Ovary (tissue), 9 donors: Measurements from ENCODE around the gene ALG2. TPM values are rescaled to one million over a fixed set of nuclear protein-coding genes. Genes with fewer than 3 reads are reported as not detected.
A peak's percentile ranks its signal among the peaks of the same experiment; 100 is the strongest.

Experiments
- DNase-seq, 5 donors: peaks; one replicate each; pipeline ENCODE4 v3.0.0-alpha.2; 2019 to 2020
- H3K27ac ChIP-seq, 2 donors: fragments of 200-600 bp; one replicate each; pipeline versions ENCODE4 v1.5.1 to v1.8.0; 2019 to 2022
- H3K27me3 ChIP-seq: fragments of 200-600 bp; one replicate; pipeline ENCODE4 v1.8.0; 2022
- H3K36me3 ChIP-seq: fragments of 200-600 bp; sonication (generic); one replicate; pipeline ENCODE4 v1.5.1; 2019
- H3K4me1 ChIP-seq: one replicate; pipeline ENCODE4 v1.8.1; 2013; ENCODE audit warnings: mild to moderate bottlenecking, moderate library complexity; ENCODE audit not compliant: insufficient read depth
- H3K4me3 ChIP-seq: fragments of 200-600 bp; sonication (generic); one replicate; pipeline ENCODE4 v1.5.1; 2017
- H3K9me3 ChIP-seq, 2 donors: fragments of 200-600 bp in 1 of 2; sonication (generic) in 1 of 2; one replicate each; pipeline versions ENCODE4 v1.5.1 to v1.8.1; 2013 to 2019; ENCODE audit warnings: mild to moderate bottlenecking in 1 of 2, moderate library complexity in 1 of 2
- CTCF ChIP-seq, 3 donors: fragments of 450-650 bp in 2 of 3; fragments of 200-600 bp in 1 of 3; IDR thresholded peaks; one replicate each; pipeline versions ENCODE4 v1.5.1 to v1.8.0; 2016 to 2022; ENCODE audit warnings: antibody characterized with exemption in 3 of 3, mild to moderate bottlenecking in 1 of 3
- EP300 ChIP-seq: sonication (generic); formaldehyde crosslinking; IDR thresholded peaks from one replicate; pipeline ENCODE4 v1.6.1; 2017; ENCODE audit warnings: antibody characterized with exemption
- POLR2A ChIP-seq: fragments of 450-650 bp; IDR thresholded peaks from one replicate; pipeline ENCODE4 v1.6.1; 2017; ENCODE audit warnings: antibody characterized with exemption, mild to moderate bottlenecking, moderate library complexity
- WGBS, 3 donors: extraction: QIAGEN DNeasy Blood & Tissue Kit in 1 of 3; methylation state at CpG; one replicate each; pipeline versions ENCODE4 v1.1.5 to v1.1.7; 2013 to 2017; 5-methylcytosine and 5-hydroxymethylcytosine counted together
- intact Hi-C, 4 donors: fragments of 100-400 bp; cut with DNase I; formaldehyde crosslinking; loops; one replicate each; pipeline versions ENCODE4 v1.11.0 to v1.15.1; 2022 to 2023
- polyA plus RNA-seq, 2 donors: library from polyadenylated mRNA; stranded (reverse); fragments of 200-250 nt in 1 of 2; fragments of 350-450 nt in 1 of 2; fragmentation: Illumina TruSeq in 1 of 2; extraction: RNeasy Lipid Tissue Mini Kit (QIAGEN cat#74804) in 1 of 2; gene quantifications; one replicate each; pipeline ENCODE4 v1.2.3, GENCODE V29; 2013 to 2014
- total RNA-seq, 7 donors: library from RNA; depleted of rRNA in 2 of 7; stranded (reverse); fragments of >200 nt in 2 of 7; fragmentation: NEBNext Ultra II Directional in 3 of 7; extraction: Animal tissue kit (Norgen Biotek cat#: 25700) in 3 of 7; gene quantifications; one replicate each; pipeline versions ENCODE4 v1.1.0 to v1.2.4, GENCODE V29; 2016 to 2023
- donor health status: DM: no; HTN: no; CAD: no; lungs with moderate emphysema.
- donor health status: DM: no; HTN: no; CAD: no.
- donor health status: Bipolar disorder and iron deficiency.
- donor health status: DM: yes; HTN: yes; CAD: no.
- donor health status: DM: no; HTN: no; CAD: no.
- donor health status: DM: yes; HTN: yes; CAD: no.

Gene ALG2
- total and polyA plus RNA-seq, 9 donors = 21.8 to 60.1 (median 37.3) TPM

DNA sequence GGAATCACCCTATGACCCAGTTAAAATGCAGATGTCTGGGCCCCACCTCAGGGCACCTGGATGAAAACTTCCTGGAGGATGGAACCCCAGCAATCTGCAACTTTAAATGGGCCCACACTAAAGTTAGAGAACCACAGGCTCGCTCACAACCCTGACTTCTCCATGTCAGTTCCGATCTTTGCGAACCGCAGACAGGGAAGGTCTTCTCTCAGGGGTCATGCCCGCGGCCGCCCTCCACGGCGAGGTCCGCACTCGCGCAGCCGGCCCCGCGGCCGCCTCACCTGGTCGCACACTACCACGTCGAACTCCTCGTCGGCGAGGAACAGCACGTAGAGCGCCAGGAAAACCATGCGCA lies 499 bp downstream of the ALG2 start:
- intact Hi-C loops = no loop called here
- Histone ChIP-seq H3K36me3 (no peaks in the 10 kb centered on the region), H3K27ac (peak overlapping the region; percentile 67 to 95), H3K27me3 (no peaks in the 10 kb centered on the region), H3K4me1 (peaks cover 8% of the 10 kb centered on the region), H3K9me3 (no peaks in the 10 kb centered on the region), H3K4me3 (peak overlapping the region; percentile 98)
- no peak for TF ChIP-seq POLR2A
- no peak for TF ChIP-seq CTCF (IDR thresholded peaks at IDR 0.05)
- no peak for TF ChIP-seq EP300
- DNase-seq = no peak
- 0 to 1% (median 0%) methylated on average over 25 of the region's 25 CpGs for WGBS, 3 donors

DNA sequence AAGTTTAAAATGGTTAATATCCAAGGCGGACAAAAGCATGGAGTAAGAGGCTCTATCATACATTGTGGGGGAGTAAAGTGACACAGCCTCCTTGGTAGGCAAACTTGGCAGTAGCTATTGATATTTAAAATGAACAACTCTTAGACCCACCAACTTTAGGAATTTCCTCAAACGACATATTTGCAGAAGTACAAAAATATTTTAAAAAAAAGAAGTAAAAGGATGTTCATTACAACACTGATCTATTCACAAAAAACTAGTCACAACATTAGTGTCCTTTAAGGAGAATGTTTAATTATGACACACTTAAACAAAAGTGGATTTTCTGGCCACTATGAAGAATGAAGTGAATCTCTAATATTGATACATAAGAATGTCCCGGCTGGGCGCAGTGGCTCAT lies 1.7 kb downstream of the ALG2 start:
- WGBS, 3 donors = 79 to 81% (median 80%) methylated on average over 4 of the region's 4 CpGs
- Histone ChIP-seq H3K27ac (no peak overlapping the region), H3K9me3 (no peaks in the 10 kb centered on the region), H3K27me3 (no peaks in the 10 kb centered on the region), H3K36me3 (no peaks in the 10 kb centered on the region), H3K4me1 (peaks cover 8% of the 10 kb centered on the region), H3K4me3 (peak overlapping the region; percentile 98)
- intact Hi-C loops = no loop called here
- no peak for DNase-seq
- TF ChIP-seq EP300 = no peak
- TF ChIP-seq CTCF (IDR thresholded peaks at IDR 0.05) = no peak

- H3K27ac ChIP-seq = no peak overlapping the region
- no peaks in the 10 kb centered on the region for H3K36me3 ChIP-seq
- H3K9me3 ChIP-seq = no peaks in the 10 kb centered on the region
- no peak overlapping the region for H3K4me3 ChIP-seq
- no peak for DNase-seq
- TF ChIP-seq EP300 = no peak
- no peaks in the 10 kb centered on the region for H3K27me3 ChIP-seq
- intact Hi-C loops = no loop called here
- WGBS, 3 donors = 95 to 100% (median 100%) methylated on average over 1 of the region's 1 CpG
- H3K4me1 ChIP-seq = peaks cover 2% of the 10 kb centered on the region
Measured at GRCh38 chr9:99216073-99216472, 5.7 kb downstream of the ALG2 start.

DNA sequence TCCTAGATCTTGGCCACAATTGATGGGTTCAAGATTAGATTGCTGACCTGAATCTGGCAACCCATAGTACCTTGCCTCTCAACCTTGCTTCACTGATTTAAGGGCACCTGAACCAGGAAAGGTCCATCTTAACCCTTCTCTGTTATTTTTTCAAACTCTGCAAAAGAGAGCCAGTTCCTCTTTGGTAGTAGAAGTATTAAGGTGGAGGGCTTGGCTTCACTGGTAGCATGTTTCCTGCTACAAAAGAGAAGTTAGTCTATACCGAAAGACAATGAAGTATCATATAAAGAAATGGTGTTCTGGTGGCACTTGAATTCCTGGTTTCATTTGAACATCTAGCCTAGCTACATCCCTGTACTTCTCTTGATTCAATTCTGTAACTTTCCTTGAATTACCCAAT lies 8.5 kb downstream of the ALG2 start:
- Histone ChIP-seq H3K9me3 (no peaks in the 10 kb centered on the region), H3K4me1 (no peaks in the 10 kb centered on the region), H3K36me3 (no peaks in the 10 kb centered on the region), H3K4me3 (no peak overlapping the region), H3K27me3 (no peaks in the 10 kb centered on the region), H3K27ac (no peak overlapping the region)
- intact Hi-C loops = no loop called here
- no peak for DNase-seq
- TF ChIP-seq CTCF (IDR thresholded peaks at IDR 0.05) (no peak), POLR2A (no peak), EP300 (no peak)
- WGBS, 3 donors = 89 to 99% (median 95%) methylated on average over 1 of the region's 1 CpG

DNA sequence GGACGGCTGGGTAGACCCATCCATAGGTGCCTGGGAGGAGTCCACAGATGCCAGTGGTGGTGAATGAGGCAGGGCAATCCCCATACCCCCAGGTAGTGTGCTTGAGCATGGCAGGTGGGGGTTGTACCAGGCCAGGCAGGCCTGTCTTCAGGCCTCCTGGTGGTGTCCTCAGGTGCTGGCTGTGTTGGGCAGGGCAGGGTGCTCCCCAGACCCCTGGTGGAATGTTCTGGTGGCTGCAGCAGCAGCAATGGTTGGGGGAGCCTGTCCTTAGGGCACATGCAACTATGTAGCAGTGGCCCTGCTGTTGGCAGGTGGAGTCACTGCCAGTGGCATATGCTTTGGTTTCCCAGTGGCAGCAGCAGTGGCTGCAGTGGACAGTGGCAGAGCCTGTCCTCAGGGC lies 10.0 kb downstream of the ALG2 start:
- Histone ChIP-seq H3K4me3 (no peak overlapping the region), H3K4me1 (no peaks in the 10 kb centered on the region), H3K9me3 (no peaks in the 10 kb centered on the region), H3K36me3 (no peaks in the 10 kb centered on the region), H3K27me3 (no peaks in the 10 kb centered on the region), H3K27ac (no peak overlapping the region)
- 90 to 100% (median 96%) methylated on average over 1 of the region's 1 CpG for WGBS, 3 donors
- TF ChIP-seq EP300 = no peak
- TF ChIP-seq POLR2A = no peak
- no peak for TF ChIP-seq CTCF (IDR thresholded peaks at IDR 0.05)
- DNase-seq = no peak
- intact Hi-C loops = no loop called here
